ENCODE measurements around the gene PHC2. TPM values are rescaled to one million over a fixed set of nuclear protein-coding genes. Genes with fewer than 3 reads are reported as not detected.

PHC2 gene
- total and polyA plus RNA-seq, 9 of the 15 experiments (the other 6 are each of a cell fraction or from before 2014, with no cell fraction given): 3.1 to 67.6 (median 34.6) TPM

DNA sequence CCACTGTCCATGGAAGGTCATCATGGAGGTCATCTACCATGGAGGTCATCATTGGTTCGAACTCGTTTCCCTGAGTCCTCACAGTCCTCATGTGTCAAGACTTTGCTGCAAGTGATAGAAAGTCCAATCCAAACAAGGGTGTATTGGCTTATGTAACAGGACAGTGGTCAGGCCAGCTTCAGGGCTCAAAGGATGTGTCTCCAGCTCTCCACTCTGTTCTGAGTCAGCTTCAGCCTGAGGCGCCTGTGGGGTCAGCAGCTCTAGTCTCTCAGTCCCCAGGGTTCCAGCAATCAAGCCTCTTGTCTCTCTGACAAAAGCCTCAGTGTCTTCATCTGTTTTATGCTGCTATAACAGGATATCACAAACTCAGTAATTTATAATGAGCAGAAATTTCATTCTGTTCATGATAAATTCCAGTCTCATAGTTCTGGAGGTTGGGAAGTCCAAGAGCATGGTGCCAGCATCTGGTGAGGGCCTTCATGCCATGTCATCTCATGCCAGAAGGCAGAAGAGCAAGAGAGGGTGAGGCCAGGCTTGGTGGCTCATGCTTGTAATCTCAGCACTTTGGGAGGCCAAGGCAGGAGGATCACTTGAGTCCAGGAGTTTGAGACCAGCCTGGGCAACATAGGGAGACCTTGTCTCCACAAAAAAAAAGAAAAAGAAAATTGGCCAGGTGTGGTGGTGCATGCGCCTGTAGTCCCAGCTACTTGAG is 129.5 kb downstream of the PHC2 start:
- no peak overlapping the region for H2AFZ ChIP-seq (ENCODE audit: low read depth, low read length)
- ChIA-PET CTCF (ENCODE audit: low intra/inter-chr PET ratio) (no interaction called here), POLR2A (interaction anchor here (0.6 kb wide), 1 partner anchor 155 kb away, joined by 3 read pairs; no protein-coding TSS in a partner anchor)
- FAIRE-seq: no peak
- H3K27me3 ChIP-seq (ENCODE audit: control insufficient read depth in 2 of 2, insufficient read depth in 2 of 2, low read length in 2 of 2): peaks cover 6 to 48% of the 10 kb centered on the region in 2 experiments; a peak in 4 of 5 replicates
- no TSS peak for BruUV-seq (replicated peaks)
- H3K9me1 ChIP-seq (ENCODE audit: control insufficient read depth, insufficient read depth, low read length): no peaks in the 10 kb centered on the region
- no peak overlapping the region for H3K9ac ChIP-seq (ENCODE audit: insufficient read depth in 1 of 2, low read depth in 2 of 2, low read length in 2 of 2)
- H3K9me3 ChIP-seq (replicated peaks; ENCODE audit: control insufficient read depth, insufficient read depth, low read depth, low read length): no peaks in the 10 kb centered on the region
- no peaks in the 10 kb centered on the region for H4K20me1 ChIP-seq (replicated peaks; ENCODE audit: control insufficient read depth, insufficient read depth, low read length)
- in situ Hi-C loops (cut with MboI): no loop called here
- WGBS (ENCODE audit: insufficient coverage, low coverage, missing lambda C conversion rate): 6% methylated on average over 4 of the region's 4 CpGs
- peaks cover 0 to 6% of the 10 kb centered on the region in 2 experiments; a peak in 1 of 5 replicates for H3K4me1 ChIP-seq (replicated peaks in 1 of 2; ENCODE audit: control insufficient read depth in 2 of 2, insufficient read depth in 2 of 2, low read length in 2 of 2)
- H3K36me3 ChIP-seq (ENCODE audit: control insufficient read depth, insufficient read depth, low read length): no peaks in the 10 kb centered on the region
- H3K4me2 ChIP-seq (ENCODE audit: insufficient read depth, low read length): no peak overlapping the region
- no peak overlapping the region for H3K4me3 ChIP-seq
- no peak for DNase-seq (ENCODE audit: extremely low read depth in 1 of 4, low spot score in 3 of 4)
- intact Hi-C loops (cut with micrococcal nuclease): no loop called here
- no peaks in the 10 kb centered on the region for H3K79me2 ChIP-seq (ENCODE audit: control insufficient read depth, insufficient read depth, low read length)
- no peak for ATAC-seq
- H3K27ac ChIP-seq (ENCODE audit: extremely low read depth, low read depth, low read length): no peak overlapping the region
- TF ChIP-seq E2F6 (IDR thresholded peaks at IDR 0.05; ENCODE audit: borderline replicate concordance in 1 of 2, extremely low read depth in 1 of 2, insufficient read depth in 1 of 2, insufficient read length in 1 of 2, low read depth in 1 of 2, low read length in 1 of 2, poor library complexity in 1 of 2, severe bottlenecking in 1 of 2) (no peak), ZNF280A (IDR thresholded peaks at IDR 0.05; ENCODE audit: low read depth, partially characterized antibody) (no peak), ZNF384 (IDR thresholded peaks at IDR 0.05; ENCODE audit: low read depth, low read length) (no peak), ZNF3 (CRISPR knock-in tag; IDR thresholded peaks at IDR 0.05) (no peak), MTA1 (IDR thresholded peaks at IDR 0.05; ENCODE audit: borderline replicate concordance) (no peak), FOXJ2 (tag; IDR thresholded peaks at IDR 0.05) (no peak), STAT5B (CRISPR knock-in tag; IDR thresholded peaks at IDR 0.05) (no peak), HCFC1 (IDR thresholded peaks at IDR 0.05; ENCODE audit: low read depth, low read length) (no peak), ZNF121 (CRISPR knock-in tag; conservative IDR thresholded peaks at IDR 0.05) (no peak), REST (IDR thresholded peaks at IDR 0.05; ENCODE audit: borderline replicate concordance) (no peak), REST (CRISPR knock-in tag; IDR thresholded peaks at IDR 0.05; ENCODE audit: low read depth) (no peak), BCOR (IDR thresholded peaks at IDR 0.05) (no peak)

All from K562 (cell line).